ENCODE measurements around the gene AADACL4. TPM values are rescaled to one million over a fixed set of nuclear protein-coding genes. Genes with fewer than 3 reads are reported as not detected.
"Not testable (repeated sequence)": the region's sequence is repeated elsewhere in the genome, so short reads cannot be mapped to it uniquely, and the experiment has no call there.

Gene AADACL4
- total RNA-seq, 1 donor from 2014 or later: not detected

DNA sequence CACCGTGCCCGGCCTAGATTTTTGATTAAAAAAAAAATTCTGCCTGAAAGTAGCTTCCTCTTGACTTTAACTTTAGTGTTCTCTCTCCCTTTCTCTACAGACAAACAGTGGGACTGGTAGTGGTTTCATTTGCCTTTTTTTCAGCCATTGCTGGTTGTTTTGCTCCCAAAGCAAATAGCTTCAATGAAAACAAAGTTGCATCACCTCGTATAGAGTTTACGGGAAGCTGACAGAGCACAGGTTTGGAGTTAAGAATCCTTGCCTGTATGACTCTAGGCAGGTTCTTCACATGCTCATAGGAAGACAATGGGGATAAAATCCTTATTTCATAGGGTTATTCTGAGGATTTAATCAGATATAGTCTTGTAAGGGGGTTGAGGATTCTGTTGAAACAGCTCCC is 21.6 kb downstream of the AADACL4 start:
- Mint-ChIP-seq H3K36me3 (ENCODE audit: low read depth) (no peaks in the 10 kb centered on the region), H3K27me3 (ENCODE audit: low read depth) (peaks cover 3% of the 10 kb centered on the region), H3K9me3 (peaks cover 3% of the 10 kb centered on the region), H3K27ac (ENCODE audit: unreplicated experiment) (no peak overlapping the region), H3K4me3 (no peak overlapping the region), H3K4me1 (no peaks in the 10 kb centered on the region)
- no peak for TF ChIP-seq CTCF (conservative IDR thresholded peaks at IDR 0.05)
- DNase-seq (ENCODE audit: low read depth, low spot score): no peak

DNA sequence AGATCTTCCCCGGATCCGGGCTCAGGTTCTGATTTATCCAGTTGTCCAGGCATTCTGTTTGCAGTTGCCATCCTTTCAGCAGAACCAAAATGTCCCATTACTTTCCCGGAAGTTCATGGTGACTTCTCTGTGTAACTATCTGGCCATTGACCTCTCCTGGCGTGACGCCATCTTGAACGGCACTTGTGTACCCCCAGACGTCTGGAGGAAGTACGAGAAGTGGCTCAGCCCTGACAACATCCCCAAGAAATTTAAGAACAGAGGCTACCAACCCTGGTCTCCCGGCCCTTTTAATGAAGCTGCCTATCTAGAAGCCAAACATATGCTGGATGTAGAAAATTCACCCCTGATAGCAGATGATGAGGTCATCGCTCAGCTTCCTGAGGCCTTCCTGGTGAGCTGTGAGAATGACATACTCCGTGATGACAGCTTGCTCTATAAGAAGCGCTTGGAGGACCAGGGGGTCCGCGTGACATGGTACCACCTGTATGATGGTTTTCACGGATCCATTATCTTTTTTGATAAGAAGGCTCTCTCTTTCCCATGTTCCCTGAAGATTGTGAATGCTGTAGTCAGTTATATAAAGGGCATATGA is 22.4 kb downstream of the AADACL4 start:
- no peak for TF ChIP-seq CTCF (conservative IDR thresholded peaks at IDR 0.05)
- DNase-seq (ENCODE audit: low read depth, low spot score): no peak
- Mint-ChIP-seq H3K27me3 (ENCODE audit: low read depth) (peaks cover 9% of the 10 kb centered on the region), H3K4me3 (no peak overlapping the region), H3K36me3 (ENCODE audit: low read depth) (no peaks in the 10 kb centered on the region), H3K9me3 (peaks cover 3% of the 10 kb centered on the region), H3K4me1 (no peaks in the 10 kb centered on the region), H3K27ac (ENCODE audit: unreplicated experiment) (no peak overlapping the region)

GRCh38 chr1:12669529-12670068 is 25.7 kb downstream of the AADACL4 start:
- peaks cover 2% of the 10 kb centered on the region for H3K36me3 Mint-ChIP-seq (ENCODE audit: low read depth)
- no peak overlapping the region for H3K4me3 Mint-ChIP-seq
- peaks cover 25% of the 10 kb centered on the region for H3K27me3 Mint-ChIP-seq (ENCODE audit: low read depth)
- peaks cover 3% of the 10 kb centered on the region for H3K9me3 Mint-ChIP-seq
- no peak overlapping the region for H3K27ac Mint-ChIP-seq (ENCODE audit: unreplicated experiment)
- DNase-seq (ENCODE audit: low read depth, low spot score): no peak
- no peak for TF ChIP-seq CTCF (conservative IDR thresholded peaks at IDR 0.05)
- no peaks in the 10 kb centered on the region for H3K4me1 Mint-ChIP-seq

DNA sequence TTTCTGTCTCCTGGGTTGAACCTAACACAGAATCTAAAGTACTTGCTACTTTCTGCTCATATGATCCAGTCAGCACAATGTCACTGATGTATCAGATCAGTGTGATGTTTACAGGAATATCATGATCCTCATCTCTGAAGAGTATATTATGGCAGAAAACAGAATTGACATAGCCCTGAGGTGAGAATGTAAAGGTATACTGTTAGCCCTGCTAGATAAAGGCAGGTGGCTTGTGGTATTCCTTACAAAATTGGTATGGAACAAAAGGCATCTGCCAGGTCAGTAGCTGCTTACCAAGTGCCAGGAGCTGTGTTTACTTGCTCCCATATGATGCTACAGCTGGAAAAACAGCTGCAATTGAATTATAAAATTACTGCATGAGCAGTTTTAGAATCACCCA is 30.5 kb downstream of the AADACL4 start:
- no peak for DNase-seq (ENCODE audit: low read depth, low spot score)
- Mint-ChIP-seq H3K4me3 (no peak overlapping the region), H3K27me3 (ENCODE audit: low read depth) (peaks cover 28% of the 10 kb centered on the region), H3K27ac (ENCODE audit: unreplicated experiment) (no peak overlapping the region), H3K36me3 (ENCODE audit: low read depth) (peaks cover 2% of the 10 kb centered on the region), H3K9me3 (no peaks in the 10 kb centered on the region), H3K4me1 (no peaks in the 10 kb centered on the region)
- TF ChIP-seq CTCF (conservative IDR thresholded peaks at IDR 0.05): no peak

GRCh38 chr1:12676122-12676521 is 32.2 kb downstream of the AADACL4 start:
- not testable (repeated sequence) for H3K9me3 Mint-ChIP-seq; H3K4me1 Mint-ChIP-seq; H3K27ac Mint-ChIP-seq (ENCODE audit: unreplicated experiment); H3K4me3 Mint-ChIP-seq; DNase-seq (ENCODE audit: low read depth, low spot score); H3K36me3 Mint-ChIP-seq (ENCODE audit: low read depth)
- H3K27me3 Mint-ChIP-seq (ENCODE audit: low read depth): peaks cover 26% of the 10 kb centered on the region

DNA sequence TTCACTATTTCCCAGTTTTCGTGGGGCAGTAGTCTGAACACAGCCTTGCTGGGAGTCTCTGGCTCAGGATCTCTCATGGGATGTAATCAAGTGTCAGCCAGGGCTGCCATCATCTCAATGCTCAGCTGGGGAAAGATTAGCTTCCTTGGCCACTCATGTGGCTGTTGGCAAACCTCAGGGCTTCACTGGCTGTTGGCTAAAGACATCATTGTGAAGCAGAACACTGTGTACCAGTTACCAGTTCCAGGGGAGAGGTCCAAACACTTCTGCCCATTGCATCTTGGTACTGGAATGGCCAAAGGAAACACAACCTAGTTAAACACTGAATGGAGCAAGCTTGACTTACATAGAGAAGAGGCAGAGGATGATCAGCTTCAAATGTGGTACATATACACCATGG is 33.7 kb downstream of the AADACL4 start:
- Mint-ChIP-seq H3K4me3 (no peak overlapping the region), H3K36me3 (ENCODE audit: low read depth) (no peaks in the 10 kb centered on the region), H3K4me1 (no peaks in the 10 kb centered on the region), H3K9me3 (no peaks in the 10 kb centered on the region), H3K27me3 (ENCODE audit: low read depth) (peaks cover 12% of the 10 kb centered on the region), H3K27ac (ENCODE audit: unreplicated experiment) (no peak overlapping the region)
- no peak for DNase-seq (ENCODE audit: low read depth, low spot score)
- no peak for TF ChIP-seq CTCF (conservative IDR thresholded peaks at IDR 0.05)

All from neural crest cell (in vitro differentiated cells).